ENCODE data around the gene POLN.
A peak's percentile ranks its signal among the peaks of the same experiment; 100 is the strongest.

Gene POLN

DNA sequence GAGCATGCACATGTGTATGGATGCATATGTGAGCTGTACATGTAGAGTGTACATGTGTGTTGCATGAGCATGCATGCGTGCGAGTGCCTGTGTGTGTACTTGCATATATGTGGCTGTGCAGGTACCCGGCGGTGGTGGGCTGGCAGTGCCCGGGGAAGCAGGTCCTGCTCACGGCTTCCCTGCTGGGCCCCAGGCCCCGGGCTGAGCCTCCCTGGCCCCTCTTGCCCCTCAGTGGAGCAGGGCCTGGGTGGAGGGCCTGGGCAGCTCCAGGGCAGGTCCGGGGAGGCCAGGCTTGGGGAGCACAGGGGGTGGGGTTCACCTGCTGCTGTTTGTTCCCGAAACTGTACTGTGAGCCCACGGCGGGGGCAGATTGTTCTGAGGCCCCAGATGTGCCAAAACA lies 173.4 kb downstream of the POLN start:
- DNase-seq, result no peak

DNA sequence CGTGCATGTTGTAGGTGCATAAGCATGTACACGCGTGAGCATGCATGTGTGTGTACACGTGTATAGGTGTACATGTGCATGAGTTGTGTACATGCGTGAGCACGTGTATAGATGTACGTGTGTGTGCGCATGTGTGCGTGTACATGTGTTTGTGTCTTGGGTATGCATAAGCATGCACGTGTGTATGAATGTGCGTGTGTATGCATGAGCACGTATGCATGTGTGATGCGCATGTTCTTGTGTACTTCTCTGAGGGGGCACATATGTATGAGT lies 173.8 kb downstream of the POLN start:
- no peak for DNase-seq

DNA sequence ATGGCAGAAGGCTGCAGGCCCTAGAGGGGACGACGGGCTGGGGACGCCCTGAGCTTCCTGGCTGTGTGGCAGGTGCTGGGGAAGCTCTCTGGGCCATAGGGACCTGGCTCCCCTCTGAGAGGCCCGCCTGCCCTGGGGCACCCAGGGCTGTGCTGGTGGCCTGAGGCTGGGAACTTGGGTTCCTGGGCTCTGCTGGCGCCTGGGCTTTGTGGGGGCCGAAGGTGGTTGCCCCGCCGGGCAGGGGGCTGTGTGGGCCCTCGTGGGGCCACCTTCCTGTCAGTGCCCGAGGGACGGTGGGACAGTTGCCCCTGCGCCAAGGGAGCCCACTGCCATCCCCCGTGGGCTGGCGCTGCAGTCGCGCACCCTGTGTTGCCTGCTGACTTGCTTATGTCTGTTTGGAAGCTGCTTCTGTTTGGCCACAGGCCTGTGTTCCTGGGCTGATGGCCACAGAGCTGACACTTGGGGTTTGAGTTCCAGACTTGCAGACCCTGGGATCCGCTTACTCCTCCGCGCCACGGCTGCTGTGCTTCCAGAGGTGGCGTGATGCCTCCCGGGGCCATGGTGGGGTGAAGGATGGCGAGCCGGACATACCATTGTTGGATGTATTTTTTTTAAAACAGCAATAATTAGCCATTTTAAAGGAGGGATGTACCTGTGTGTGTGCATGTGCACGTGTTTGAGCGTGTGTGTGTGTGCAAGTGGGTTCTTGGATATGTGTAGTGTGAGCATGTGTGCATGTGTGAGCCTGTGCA lies 174.3 kb downstream of the POLN start:
- no peak for DNase-seq

DNA sequence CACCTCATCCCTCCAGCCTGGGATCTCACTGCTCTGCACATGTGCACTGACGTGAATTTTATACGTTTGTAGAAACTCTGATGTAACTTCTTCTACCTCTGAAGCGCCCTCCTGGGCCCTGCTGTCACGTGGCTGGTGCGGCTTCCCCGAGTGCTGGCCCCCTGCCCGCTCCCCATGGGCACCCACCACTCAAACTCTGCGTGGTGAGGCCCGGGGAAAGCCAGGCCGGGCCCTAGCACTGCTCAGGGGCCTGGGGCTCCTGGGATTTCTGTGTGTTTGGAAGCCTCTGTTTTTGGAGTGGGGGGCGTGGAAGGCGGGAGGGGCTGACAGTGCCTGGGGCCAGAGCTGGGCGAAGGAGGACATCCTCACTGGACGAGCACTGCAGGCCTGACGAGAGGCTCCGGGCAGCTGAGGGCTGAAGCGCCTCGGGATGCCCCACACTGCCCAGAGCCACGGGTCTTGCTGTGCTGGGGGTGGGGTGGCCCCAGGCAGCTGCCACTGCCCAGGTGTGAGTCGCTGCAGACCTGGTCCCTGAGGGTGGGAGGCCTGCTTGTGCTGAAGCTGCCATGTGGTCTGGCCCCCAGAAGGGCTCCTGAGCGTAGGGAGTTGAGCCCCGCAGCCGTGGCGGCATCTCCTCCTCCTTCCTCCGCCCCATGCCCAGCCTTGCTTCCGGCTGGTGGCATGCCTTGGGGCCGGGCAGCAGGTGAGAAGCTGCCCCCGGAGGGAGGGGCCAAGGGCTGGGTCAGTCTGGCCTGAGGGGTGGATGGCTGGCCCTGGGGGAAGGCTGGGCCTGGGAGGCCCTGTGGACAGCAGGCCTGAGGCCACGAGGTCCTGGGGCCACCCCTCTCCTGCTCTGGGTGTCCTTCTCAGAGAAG lies 175.1 kb downstream of the POLN start:
- no peak for DNase-seq

DNA sequence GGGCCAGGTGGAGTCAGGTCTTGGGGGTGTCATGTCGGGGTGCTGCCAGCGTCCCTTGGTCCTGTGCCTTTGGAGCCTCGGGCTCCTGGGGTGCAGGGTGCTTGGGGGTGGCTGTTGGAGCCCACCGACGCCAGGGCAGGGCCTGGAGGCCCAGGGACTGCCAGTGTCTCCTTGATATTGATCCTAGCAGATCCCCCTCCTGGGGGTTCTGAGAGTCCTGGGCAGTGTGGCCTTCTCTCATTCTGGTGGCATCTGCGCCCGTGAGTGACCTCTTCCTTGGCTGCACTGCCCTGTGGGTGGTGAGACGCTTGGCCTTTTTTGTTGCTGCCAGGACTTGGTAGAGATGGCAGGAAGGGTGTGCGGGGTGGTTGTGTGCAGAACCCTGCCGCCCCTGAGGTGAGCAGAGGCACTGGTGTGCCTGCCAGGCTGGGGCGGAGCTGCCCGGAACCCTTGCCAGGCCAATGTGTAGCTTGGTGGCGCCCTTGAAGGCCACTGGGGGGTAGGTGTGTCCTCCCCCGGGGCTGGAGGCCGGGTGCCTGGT lies 175.8 kb downstream of the POLN start:
- DNase-seq, result no peak

DNA sequence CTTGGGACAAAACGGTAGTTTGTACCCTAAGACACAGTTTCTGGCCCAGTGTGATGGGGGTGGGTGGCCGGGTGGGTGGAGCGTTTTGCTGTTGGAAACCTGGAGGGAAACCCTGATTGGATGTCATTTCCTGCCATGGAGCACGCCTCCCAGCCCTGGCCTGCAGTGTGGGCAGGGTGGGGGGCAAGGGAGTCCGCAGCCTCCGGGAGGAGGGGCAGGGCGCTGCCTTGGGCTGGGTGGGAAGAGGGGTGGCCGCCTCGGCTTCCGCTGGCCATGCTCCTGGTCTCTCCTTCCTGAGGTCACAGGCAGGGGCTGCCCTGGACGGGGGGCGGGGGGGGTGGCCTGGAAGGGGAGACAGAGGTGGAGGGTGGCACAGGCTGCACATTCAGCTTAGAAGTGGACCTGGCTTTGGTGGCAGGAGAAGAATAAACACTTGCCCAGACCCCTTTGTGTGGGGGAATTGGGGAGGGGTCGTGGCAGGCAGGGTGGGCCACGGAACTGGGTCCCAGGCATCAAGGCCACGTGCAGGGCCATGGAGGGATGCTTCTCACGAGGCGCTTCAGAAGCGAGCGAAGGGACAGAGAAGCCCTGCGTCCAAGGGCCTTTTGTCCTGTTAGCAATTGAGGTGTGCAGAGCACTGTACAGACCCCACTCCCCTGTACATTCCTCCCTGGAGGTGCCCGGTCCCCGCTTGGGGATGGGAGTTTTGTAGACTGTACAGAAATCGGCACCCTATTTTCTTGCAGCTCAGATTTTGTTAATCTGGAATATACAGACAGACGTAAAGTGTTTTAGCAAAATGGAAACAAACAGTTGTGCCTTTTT lies 176.6 kb downstream of the POLN start:
- peak in 1 of 4 experiments; percentile 1 for DNase-seq

DNA sequence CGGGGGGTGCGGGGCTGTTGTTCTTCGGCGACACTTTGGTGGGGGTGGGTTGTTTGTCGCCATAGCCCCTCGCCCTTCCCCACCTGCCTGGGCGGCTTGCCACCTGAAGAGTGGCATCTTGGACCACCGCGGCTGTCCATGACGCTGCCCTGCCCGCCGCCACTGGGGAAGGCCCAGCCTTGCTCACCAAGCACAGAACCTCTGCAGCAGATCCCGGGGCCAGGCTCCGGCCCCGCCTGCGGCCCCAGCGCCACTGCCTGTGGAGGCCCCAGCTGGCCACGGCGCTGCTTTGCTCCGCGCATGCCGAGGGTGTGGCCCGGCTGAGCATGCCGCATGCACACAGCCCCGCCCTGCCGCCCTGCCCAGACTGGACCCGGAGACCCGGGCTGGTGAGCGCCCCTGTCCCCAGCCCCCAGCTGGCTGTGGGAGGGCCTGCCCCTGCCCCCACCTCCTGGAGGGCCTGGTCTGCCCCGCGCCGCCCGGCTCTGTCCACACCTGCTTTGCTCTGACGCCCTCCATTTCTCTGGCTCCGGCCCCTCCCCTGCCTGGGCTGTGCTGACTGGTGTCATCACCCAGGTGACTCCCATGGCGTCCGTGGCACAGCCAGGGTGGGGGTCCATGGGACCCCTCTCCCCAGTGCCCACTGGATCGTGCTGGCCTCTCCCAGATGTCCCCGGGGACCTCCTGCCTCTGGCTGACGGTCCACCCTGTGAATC lies 177.5 kb downstream of the POLN start:
- DNase-seq, result peak in 1 of 4 experiments; percentile 1

DNA sequence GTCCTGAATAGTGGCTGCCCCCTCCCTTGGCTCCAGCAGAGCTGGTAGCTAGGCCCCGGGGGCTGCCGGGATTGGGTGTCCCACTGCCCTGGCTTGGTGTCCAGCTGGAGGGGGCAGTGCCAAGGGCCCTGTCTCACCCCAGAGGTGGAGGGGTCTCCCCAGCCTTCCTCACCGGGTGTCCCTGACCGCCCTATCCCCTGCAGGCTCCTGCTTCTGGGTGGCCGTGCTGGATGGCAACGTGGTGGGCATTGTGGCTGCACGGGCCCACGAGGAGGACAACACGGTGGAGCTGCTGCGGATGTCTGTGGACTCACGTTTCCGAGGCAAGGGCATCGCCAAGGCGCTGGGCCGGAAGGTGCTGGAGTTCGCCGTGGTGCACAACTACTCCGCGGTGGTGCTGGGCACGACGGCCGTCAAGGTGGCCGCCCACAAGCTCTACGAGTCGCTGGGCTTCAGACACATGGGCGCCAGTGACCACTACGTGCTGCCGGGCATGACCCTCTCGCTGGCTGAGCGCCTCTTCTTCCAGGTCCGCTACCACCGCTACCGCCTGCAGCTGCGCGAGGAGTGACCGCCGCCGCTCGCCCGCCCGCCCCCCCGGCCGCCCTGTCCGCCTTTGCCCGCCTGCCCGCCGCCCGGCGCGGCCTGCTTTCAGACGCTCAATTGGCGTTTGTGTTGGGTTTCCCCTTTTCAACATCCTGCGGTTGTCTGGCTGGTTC lies 178.2 kb downstream of the POLN start:
- peak in 1 of 4 experiments; percentile 1 for DNase-seq

DNA sequence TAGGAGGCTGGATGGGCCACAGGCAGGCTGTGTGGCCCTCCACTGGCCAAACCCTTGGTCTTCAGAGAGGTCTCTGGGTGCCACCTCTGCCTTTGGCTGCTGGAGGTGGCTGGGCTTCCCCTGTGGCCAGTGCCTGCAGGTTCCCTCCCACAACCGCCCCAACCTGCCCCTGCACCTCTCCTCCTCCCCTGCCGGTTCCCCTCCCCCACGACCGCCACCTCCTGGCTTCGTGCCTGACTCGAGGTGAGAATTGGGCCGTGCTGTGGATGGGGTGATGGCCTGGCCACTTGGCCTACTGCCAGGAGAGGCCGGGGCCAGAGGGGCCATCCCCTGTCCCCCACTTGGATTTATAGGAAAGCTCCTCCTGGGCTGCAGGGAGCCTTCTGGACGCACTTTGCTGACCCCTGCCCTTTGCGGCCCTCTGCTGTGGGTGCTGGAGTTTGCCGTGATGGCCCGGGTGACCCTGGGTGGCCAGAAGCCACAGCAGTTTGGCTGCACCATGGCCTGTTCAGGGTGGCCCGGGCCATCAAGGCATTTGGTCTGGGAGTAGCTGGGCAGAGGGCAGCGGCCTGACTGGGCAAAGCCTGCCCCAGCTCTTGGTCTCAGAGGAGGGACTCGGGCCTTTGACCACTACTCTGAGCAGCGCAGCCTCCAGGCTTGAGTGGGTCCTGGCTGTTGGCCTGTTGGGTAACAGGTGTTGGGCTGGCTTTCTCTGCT lies 179.0 kb downstream of the POLN start:
- peak in 1 of 4 experiments; percentile 5 for DNase-seq

DNA sequence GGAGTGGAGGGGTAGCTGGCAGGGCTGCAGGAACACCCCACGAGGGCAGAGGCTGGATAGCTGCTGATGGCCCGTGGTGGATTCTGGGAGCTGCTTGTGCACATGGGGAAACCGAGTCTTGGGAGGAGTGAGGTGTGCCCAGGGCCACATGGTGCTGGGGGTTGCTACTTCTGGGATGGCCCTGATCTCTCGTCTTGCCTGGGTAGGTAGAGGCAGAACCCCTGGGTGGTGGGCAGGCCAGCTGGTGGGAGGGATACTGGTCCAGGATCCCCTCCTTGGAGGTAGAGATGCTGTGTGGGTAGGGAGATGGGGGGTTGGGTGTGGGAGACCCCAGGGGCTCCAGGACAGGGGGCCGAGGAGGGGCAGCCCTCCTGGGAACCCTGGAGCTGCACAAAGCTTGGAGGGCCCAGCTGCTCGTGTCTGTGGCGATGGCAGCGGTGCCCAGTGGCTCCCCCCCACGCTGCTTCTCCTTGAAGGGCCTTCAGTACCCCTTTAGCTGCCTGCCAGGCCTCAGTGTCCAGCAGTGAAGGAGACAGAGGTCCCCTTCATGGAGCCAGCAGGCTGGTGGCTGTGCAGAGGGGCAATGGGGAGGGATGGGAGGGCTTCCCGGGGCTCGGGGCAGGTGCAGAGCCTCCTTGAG lies 179.6 kb downstream of the POLN start:
- peak in 1 of 4 experiments; percentile 1 for DNase-seq

DNA sequence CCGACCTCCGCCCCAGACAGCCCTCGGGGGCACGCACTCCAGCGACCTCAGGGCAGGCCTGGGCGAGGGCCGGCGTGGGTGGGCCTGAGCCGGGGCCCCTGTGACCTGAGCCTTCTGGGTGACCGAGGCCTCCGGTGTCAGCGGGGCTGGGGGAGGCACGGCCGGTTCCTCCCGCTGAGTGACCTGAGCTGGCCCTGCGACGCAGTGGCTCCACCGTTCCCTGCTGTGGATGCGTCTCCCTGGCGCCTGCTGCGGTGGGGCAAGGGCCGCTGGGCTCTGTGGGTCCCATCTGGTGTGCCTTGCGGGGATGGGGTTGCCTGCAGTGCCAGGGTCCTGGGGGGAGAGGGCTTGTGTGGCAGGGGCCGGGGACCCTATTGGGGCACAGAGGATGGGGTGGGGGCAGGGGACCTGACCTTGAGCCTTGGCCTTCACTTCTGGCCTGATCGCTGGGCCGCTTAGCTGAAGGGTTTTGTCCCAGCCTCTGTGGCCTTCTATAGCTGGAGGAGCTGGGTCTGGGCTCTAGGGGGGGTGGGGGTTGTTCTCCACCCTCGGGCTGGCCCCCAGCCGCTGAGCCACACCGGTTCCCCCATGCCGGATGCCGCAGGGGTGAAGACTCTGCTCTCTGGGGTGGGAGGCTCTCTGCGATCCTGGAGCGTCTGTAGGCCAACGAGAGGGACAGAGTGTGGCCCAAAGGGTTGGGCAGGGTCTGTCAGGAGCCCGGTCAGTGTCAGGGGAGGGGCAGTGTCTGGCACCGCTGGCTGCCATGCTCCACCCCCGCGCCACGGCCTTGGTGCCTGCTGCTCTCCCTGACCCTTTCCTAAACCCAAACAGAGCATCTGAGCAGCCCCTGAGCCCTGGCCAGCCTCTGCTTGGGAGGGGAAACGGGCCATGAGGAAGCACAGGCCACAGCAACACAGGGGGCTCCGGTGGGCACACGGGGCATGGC lies 180.5 kb downstream of the POLN start:
- no peak for DNase-seq

DNA sequence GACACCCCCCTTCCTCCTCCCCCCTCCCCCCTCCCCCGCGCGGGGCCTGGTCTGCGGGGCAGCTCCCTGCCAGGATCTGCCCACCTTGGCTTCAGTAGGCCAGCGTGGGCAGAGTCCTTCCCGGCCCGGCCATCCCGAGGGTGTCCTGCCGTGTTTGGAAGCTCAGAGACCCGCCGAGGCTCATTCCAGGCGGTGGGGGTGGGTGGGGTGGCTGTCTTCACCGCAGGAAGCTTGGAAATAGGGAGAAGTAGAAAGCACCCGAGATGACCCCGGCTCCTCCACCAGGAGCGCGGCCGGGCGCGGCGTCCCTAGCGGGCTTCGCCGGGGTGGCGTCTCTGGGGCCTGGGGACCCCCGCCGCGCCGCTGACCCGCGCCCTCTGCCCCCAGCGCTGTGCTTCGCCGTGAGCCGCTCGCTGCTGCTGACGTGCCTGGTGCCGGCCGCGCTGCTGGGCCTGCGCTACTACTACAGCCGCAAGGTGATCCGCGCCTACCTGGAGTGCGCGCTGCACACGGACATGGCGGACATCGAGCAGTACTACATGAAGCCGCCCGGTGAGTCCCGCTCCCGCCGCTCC lies 181.2 kb downstream of the POLN start:
- DNase-seq, result no peak

DNA sequence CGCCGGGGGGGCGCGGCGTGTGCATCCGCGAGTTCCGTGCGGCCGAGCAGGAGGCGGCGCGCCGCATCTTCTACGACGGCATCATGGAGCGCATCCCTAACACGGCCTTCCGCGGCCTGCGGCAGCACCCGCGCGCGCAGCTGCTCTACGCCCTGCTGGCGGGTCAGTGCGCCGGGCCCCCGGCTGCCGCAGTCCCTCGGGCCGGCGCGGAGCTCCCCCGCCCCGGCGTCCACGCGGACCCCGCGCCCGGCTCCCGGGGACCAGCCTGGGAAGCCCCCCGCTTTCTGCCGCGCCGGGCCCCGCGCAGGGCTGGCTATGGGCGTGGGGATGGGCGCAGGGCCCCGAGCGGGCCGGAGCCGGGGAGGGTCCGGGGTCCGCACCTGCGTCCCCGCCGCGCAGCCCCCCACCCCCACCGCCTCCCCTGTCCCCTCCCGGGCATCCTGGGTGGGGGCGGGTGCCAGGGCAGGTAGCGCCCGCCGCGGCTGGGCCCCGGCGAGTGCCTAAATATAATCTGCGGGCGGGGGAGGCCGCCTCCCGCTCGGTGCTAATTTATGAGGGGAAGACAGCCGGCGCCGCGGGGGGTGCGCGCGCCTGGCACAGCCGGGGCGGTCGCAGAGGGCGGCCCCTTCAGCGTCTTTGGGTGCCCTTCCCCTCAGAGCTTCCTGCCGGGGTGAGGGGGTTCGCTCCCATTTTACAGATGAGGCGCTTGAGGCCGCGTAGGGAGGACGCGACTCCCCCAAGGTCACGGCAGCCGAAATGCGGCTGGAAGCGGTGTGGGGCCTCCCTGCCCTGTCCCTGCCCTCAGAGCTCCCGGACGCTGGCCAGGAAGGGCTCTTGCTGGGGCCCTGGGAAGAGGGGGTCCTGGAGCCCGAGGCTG lies 182.0 kb downstream of the POLN start:
- DNase-seq, result peak in 3 of 4 experiments; percentile 13 to 57 (median 41)

DNA sequence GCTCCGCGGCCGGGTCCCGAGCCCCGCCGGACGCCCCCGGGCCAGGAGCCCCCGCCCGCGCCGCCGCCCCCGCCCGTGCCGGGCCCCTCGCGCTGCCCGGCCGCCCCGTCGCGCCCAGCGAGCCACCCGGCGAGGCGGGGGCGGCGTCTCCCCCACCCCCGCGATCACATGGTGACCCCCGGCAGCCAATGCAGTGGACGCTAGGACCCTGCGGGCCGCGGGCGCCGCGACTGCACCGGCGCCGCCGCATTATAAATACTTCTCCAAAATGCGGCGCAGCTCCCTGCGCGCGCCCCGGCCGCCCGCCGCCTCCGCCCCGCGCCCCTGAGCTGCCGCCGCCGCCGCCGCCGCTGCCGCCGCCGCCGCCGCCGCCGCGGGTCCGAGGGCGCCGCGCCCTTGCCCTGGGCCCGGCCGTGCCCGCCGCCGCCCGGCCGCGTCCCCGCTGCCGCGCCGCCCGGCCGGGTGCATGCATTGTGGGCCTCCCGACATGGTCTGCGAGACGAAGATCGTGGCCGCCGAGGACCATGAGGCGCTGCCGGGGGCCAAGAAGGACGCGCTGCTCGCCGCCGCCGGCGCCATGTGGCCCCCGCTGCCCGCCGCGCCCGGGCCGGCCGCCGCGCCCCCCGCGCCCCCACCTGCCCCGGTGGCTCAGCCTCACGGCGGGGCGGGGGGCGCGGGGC lies 182.7 kb downstream of the POLN start, which contains the start of gene NAT8L:
Gene NAT8L, plus strand, starts transcription at position 282 of the 680 bp plus-strand sequence. Its CDS starts 185 bp downstream, at position 467.
- peak; percentile 58 to 89 (median 78) for DNase-seq

DNA sequence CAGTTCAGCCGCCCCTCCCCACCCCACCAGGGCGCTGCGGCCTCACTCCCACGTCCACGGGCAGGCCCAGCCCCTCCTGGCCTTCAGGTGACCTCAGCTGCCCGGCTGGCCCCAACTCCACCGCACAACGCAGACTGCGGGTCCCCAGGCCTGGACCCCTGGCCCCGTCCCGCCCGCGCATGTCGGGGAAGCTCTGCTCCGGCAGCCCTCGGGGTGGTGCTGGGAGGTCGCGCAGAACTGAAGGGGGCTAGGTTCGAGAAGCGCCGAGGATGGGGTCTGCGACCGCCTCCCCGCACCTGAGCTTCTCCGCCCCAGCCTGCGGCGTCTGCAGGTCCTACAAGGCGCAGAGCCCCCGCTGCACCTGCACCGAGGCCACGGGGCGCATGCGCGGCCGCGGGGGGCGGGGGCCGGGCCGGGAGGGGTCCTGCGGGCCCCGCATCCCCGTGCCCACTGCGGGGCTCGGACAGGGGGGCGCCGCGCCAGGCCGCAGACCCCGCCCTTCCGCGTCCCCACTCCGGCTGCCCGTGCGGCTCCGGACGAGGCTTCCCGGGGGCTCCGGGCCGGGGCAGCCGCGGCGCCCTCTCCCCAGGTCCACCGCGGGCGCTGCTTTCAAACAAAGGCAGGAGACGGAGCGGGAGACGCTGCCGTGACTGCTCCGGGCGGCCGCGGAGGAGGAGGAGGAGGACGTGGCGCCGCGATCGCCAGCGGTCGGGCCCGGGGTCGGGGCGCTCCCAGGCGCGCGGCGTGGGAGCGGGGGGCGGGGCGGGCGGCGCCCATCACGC lies 183.5 kb downstream of the POLN start:
- DNase-seq, result peak; percentile 9 to 62 (median 38)
